H1 (cell line): ENCODE results near the gene PDZRN3. TPM values are rescaled to one million over a fixed set of nuclear protein-coding genes. Genes with fewer than 3 reads are reported as not detected.

ENCODE experiments used
- MAFK ChIP-seq: IDR thresholded peaks from 2 replicates; pipeline ENCODE4 v1.6.1; 2012; ENCODE audit warnings: low read depth, mild to moderate bottlenecking, improper control_type of control experiment, low read length
- PHF8 ChIP-seq: fragments of 200-600 bp; sonication (generic); conservative IDR thresholded peaks from 2 replicates; pipeline ENCODE4 v1.7.1; 2012; ENCODE audit warnings: low read depth, mild to moderate bottlenecking, inconsistent platforms, low read length, moderate library complexity
- polyA plus RNA-seq, 7 experiments: library from polyadenylated mRNA; depleted of rRNA in 3 of 7; stranded (reverse) in 5 of 7; unstranded in 2 of 7; fragments of >200 nt in 5 of 7; fragments of 200-250 nt in 2 of 7; gene quantifications; 1 replicate in 5 of 7; 2 replicates in 1 of 7; 4 replicates in 1 of 7; pipeline versions ENCODE4 v1.2.1 to v1.2.3, GENCODE V29; 2011 to 2013; ENCODE audit warnings: missing spikeins in 2 of 7, mixed read lengths in 2 of 7
- total RNA-seq: library from RNA; stranded (reverse); fragmentation: NEBNext Ultra II Directional; extraction: Animal tissue kit (Norgen Biotek cat#: 25700); gene quantifications from 2 replicates; pipeline ENCODE4 v1.2.1, GENCODE V29; 2021
- TF ChIP-seq, protein P1 (sequence below): IDR thresholded peaks from 2 replicates; pipeline ENCODE4 v1.6.1; 2011; ENCODE audit warnings: low read depth, mild to moderate bottlenecking, low read length; ENCODE audit not compliant: insufficient read depth

Gene PDZRN3
- total and polyA plus RNA-seq, 2 of the 8 experiments (the other 6 are each of a cell fraction or from before 2014, with no cell fraction given): 4.2 to 20.5 TPM

DNA sequence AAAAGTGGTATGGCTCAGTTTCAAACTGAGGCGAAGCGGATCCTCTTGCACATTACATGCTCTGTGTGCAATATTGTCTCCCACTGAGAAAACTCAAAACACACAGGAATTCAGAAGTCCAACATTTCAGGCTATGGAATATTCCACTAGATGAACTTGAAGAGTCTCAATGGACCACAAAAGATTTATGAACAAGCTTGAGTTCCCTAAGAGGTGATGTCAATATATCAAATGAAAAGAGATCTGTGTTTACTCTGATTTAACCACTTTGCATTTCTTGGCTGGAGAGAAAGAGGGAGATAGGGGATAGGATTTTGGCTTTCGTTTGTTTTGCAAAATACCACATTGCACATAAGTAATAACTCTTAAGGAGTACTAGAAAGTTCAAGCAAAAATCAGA, 20.3 kb downstream of the PDZRN3 start (continued):
- TF ChIP-seq, protein P1, sequence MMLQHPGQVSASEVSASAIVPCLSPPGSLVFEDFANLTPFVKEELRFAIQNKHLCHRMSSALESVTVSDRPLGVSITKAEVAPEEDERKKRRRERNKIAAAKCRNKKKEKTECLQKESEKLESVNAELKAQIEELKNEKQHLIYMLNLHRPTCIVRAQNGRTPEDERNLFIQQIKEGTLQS: no peak
- no peak for TF ChIP-seq PHF8
- no peak for TF ChIP-seq MAFK
